Fibroblast of villous mesenchyme (primary cell): ENCODE data around the gene HOOK2. TPM values are rescaled to one million over a fixed set of nuclear protein-coding genes. Genes with fewer than 3 reads are reported as not detected.

Experiments used
- DNase-seq: peaks from one replicate; pipeline ENCODE4 v3.0.0-alpha.2; 2010; ENCODE audit warnings: low read depth
- H3K4me3 ChIP-seq: 2 replicates; pipeline ENCODE4 v1.5.1; 2011; ENCODE audit warnings: low read depth, mild to moderate bottlenecking, low read length
- total RNA-seq: library from RNA; depleted of rRNA; stranded (reverse); fragments of >200 nt; gene quantifications from 2 replicates; pipeline ENCODE4 v1.2.3, GENCODE V29; 2012
- TF ChIP-seq, protein P1 (sequence below): IDR thresholded peaks from 2 replicates; pipeline ENCODE4 v1.5.1; 2012; ENCODE audit warnings: low read depth, mild to moderate bottlenecking, low read length; ENCODE audit not compliant: insufficient read depth

HOOK2 gene
- total RNA-seq, 1 donor, result 15.1 TPM

DNA sequence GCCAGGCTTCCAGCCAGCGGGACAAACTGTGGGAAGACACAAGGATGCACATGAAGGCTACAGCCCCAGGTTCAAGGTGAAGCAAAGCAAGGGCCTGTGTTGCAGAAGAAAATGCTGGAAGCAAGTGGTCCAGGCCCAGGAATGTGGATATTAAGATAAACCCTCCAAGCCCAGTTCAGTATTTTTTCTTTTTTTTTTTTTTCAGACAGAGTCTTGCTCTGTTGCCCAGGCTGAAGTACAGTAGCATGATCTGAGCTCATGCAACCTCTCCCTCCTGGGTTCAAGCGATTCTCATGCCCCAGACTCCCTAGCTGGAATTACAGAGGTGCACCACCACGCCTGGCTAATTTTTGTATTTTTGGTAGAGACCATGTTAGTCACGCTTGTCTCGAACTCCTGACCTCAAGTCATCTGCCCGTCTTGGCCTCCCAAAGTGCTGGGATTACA lies 21.8 kb upstream of the HOOK2 start:
- TF ChIP-seq, protein P1, sequence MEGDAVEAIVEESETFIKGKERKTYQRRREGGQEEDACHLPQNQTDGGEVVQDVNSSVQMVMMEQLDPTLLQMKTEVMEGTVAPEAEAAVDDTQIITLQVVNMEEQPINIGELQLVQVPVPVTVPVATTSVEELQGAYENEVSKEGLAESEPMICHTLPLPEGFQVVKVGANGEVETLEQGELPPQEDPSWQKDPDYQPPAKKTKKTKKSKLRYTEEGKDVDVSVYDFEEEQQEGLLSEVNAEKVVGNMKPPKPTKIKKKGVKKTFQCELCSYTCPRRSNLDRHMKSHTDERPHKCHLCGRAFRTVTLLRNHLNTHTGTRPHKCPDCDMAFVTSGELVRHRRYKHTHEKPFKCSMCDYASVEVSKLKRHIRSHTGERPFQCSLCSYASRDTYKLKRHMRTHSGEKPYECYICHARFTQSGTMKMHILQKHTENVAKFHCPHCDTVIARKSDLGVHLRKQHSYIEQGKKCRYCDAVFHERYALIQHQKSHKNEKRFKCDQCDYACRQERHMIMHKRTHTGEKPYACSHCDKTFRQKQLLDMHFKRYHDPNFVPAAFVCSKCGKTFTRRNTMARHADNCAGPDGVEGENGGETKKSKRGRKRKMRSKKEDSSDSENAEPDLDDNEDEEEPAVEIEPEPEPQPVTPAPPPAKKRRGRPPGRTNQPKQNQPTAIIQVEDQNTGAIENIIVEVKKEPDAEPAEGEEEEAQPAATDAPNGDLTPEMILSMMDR, result no peak
- DNase-seq, result no peak
- no peak overlapping the region for H3K4me3 ChIP-seq

DNA sequence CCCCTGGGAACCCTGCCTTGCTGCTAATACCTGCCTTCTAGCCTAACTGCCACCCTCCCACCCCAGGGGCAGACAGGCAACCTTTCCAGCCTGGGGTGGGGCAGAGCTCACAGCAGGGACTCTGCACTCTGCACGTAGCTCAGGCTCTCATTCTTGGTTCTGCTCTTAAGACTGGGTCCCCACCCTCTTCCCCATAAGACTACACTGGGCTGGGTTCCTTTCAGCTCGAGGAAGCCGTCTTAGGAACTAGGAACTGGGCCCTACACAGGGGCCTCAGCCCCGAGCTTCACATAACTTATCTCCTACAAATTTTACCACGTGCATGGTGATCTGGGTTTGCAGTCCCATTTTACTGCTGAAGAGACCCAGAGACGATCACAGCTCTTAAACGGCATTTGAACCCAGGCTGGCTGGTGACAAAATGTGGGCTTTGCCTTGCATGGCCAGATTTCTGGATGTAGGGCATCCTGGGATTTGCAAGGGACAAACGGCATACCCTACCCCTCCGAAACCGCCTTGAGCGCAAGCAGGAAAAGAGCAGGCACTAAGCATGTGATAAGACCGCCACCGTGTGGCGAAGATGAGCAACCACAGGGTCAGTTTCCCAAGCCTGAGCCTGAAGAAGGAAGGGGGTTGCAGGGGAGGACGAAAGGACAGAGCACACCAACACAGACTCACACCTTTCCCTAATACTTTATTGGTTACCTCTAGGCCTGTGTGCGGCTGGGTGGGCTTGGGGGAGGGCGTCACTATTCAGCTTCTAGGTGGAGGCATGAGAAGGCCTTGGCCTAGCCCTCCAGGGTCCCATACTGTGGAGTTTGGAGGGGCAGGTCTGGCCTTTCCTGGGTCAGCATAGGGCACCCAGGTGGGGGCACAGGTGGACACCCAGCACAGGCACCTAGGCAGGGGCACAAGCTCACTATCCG lies 21.1 kb upstream of the HOOK2 start:
- no peak overlapping the region for H3K4me3 ChIP-seq
- TF ChIP-seq, protein P1, result peak; percentile 96
- peak; percentile 84 for DNase-seq

DNA sequence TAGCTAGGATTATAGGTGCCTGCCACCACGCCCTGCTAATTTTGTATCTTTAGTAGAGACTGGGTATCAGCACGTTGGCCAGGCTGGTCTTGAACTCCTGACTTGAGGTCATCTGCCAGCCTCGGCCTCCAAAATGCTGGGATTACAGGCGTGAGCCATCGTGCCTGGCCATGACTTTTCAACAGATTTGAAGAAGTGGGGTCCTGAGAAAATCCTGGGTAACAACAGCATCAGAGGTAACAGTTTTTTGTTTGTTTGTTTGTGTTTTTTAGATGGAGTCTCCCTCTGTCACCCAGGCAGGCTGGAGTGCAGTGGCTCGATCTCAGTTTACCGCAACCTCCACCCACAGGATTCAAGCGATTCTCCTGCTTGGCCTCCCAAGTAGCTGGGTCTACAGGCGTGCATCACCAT lies 19.6 kb upstream of the HOOK2 start:
- no peak for DNase-seq
- no peak overlapping the region for H3K4me3 ChIP-seq
- TF ChIP-seq, protein P1, result no peak

DNA sequence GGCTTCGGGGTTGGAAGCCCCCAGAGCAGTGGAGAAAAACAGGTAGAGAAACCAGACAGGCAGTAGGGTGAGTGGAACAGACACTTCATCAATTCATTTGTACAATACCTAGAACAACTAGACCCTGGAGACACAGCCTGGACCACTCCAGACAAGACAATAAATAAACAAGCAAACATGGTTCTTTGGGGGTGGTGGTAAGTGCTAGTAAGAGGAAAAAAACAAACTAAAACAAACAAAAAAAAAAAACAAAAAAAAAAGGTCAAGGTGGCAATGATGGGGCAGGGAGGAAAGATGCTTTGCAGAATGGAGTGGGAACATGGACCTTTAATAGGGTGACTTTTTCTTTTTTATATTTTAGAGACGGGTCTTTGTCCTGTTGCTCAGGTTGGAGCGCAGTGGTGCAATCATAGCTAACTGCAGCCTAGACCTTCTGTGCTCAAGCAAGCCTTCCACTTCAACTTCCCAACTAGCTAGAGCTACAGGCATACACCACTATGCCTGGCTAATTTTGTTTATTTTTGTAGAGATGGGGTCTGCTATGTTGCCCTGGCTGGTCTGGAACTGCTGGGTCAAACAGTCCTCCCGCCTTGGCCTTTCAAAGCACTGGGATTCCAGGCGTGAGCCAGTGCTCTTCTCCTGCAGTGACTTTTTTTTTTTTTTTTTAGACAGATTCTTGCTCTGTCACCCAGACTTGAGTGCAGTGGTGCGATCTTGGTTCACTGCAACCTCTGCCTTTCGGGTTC lies 19.0 kb upstream of the HOOK2 start:
- H3K4me3 ChIP-seq, result peak overlapping the region; percentile 77

DNA sequence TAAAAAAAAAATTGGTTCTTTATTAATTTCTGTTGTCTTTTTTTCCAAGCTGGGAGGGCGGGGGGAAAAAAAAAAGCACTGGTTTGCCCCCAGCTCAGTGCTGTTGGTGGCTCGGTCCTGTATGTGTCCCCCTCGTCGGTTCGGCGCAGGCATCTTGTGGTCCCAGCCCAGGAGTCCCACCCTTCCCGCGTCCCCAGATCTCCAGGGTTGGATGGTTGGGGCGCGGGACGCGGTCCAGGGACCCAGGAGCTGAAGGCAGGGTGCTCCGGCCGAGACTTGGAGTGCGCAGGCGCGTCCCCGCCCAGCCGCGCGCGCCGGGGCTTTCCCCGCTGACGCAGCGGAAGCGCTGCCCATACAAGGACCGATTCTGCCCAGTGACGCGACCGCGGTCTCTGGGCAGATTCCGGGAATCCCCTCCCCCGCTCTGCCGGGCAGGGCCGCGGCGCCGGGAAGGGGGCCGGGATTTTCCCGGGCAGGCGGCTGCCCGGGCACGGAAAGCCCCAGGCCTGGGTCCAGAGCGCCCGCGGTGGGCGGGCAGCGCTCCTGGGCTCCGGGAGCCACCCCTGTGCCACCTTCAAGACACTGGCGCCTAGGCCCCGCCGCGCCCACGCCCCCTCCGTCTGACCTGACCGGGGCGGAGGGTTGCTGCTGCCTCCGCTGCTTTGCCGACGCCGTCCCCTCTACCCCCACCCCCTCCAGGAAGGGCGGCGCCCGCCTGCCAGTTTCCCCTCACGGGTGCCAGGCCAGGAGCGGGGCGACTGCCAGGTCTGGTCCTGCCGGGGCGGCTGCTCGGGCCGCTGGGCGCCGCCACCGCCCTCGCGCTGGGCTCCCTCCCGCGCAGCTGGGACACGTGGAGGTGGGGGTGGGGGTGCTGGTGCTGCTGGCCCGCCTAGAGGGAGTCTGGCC lies 18.2 kb upstream of the HOOK2 start:
- TF ChIP-seq, protein P1, result no peak
- peak overlapping the region; percentile 77 for H3K4me3 ChIP-seq
- peak; percentile 95 for DNase-seq

More for the DNA sequence above, 19.0 kb upstream of the HOOK2 start:
- TF ChIP-seq, protein P1, result no peak
- peak; percentile 76 for DNase-seq

DNA sequence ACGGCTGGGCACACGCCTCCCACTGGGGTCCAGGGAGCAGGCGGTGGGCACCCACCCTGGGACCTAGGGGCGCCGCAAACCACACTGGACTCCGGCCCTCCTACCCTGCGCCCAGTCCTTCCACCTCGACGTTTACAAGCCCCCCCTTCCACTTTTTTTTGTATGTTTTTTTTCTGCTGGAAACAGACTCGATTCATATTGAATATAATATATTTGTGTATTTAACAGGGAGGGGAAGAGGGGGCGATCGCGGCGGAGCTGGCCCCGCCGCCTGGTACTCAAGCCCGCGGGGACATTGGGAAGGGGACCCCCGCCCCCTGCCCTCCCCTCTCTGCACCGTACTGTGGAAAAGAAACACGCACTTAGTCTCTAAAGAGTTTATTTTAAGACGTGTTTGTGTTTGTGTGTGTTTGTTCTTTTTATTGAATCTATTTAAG lies 17.5 kb upstream of the HOOK2 start:
- DNase-seq, result no peak
- peak overlapping the region; percentile 77 for H3K4me3 ChIP-seq
- TF ChIP-seq, protein P1, result no peak
